Colonic mucosa (tissue), 4 donors: Measurements from ENCODE around the gene ABLIM1. TPM values are rescaled to one million over a fixed set of nuclear protein-coding genes. Genes with fewer than 3 reads are reported as not detected.
A peak's percentile ranks its signal among the peaks of the same experiment; 100 is the strongest.

Experiments
- DNase-seq: peaks from one replicate; pipeline ENCODE4 v3.0.0-alpha.2; 2020
- H3K27ac ChIP-seq: fragments of 200-600 bp; one replicate; pipeline ENCODE4 v1.8.0; 2021
- H3K27me3 ChIP-seq: fragments of 200-600 bp; one replicate; pipeline ENCODE4 v1.8.0; 2021
- H3K36me3 ChIP-seq: fragments of 200-600 bp; one replicate; pipeline ENCODE4 v1.8.0; 2021
- H3K4me1 ChIP-seq: fragments of 200-600 bp; one replicate; pipeline ENCODE4 v1.8.0; 2021; ENCODE audit warnings: mild to moderate bottlenecking
- H3K4me3 ChIP-seq: fragments of 200-600 bp; one replicate; pipeline ENCODE4 v1.8.0; 2021
- H3K9ac ChIP-seq, 2 donors: one replicate each; pipeline ENCODE4 v1.7.0; 2013; ENCODE audit warnings: control low read depth in 2 of 2, low read depth in 2 of 2, low read length in 2 of 2
- H3K9me3 ChIP-seq: fragments of 200-600 bp; one replicate; pipeline ENCODE4 v1.8.0; 2021
- CTCF ChIP-seq: fragments of 200-600 bp; IDR thresholded peaks from one replicate; pipeline ENCODE4 v1.8.0; 2022; ENCODE audit warnings: antibody characterized with exemption, mild to moderate bottlenecking
- intact Hi-C: fragments of 100-400 bp; cut with DNase I; formaldehyde crosslinking; loops from one replicate; pipeline ENCODE4 v1.14.1; 2022
- total RNA-seq, 2 donors: library from RNA; stranded (reverse); fragmentation: NEBNext Ultra II Directional in 1 of 2; extraction: Animal tissue kit (Norgen Biotek cat#: 25700) in 1 of 2; gene quantifications; one replicate each; pipeline ENCODE4 v1.2.1, GENCODE V29; 2021
- donor health status: healthy.
- donor health status: DM: no; HTN: no; CAD: no.
- donor health status: DM: no; HTN: no; CAD: no.

ABLIM1 gene
- total RNA-seq, 2 donors from 2014 or later: 118 to 131 TPM

- no peak overlapping the region for H3K4me3 ChIP-seq
These were observed 101.6 kb downstream of the ABLIM1 start for GRCh38 chr10:114556236-114557122.

GRCh38 chr10:114553436-114553835 is 104.6 kb downstream of the ABLIM1 start:
- Histone ChIP-seq H3K27me3 (no peaks in the 10 kb centered on the region), H3K4me3 (no peak overlapping the region), H3K9ac (no peak overlapping the region), H3K9me3 (no peaks in the 10 kb centered on the region), H3K36me3 (no peaks in the 10 kb centered on the region), H3K4me1 (no peaks in the 10 kb centered on the region), H3K27ac (no peak overlapping the region)
- DNase-seq: no peak
- intact Hi-C loops: loop anchor here (10.0 kb wide), 1 partner anchor 81 kb away; no protein-coding TSS in a partner anchor
- no peak for TF ChIP-seq CTCF

More at GRCh38 chr10:114556236-114557122, 101.6 kb downstream of the ABLIM1 start:
- intact Hi-C loops: loop anchor here (10.0 kb wide), 1 partner anchor 78 kb away; no protein-coding TSS in a partner anchor
- no peaks in the 10 kb centered on the region for H3K9me3 ChIP-seq
- no peaks in the 10 kb centered on the region for H3K4me1 ChIP-seq
- H3K27ac ChIP-seq: no peak overlapping the region
- TF ChIP-seq CTCF: no peak
- no peak overlapping the region for H3K9ac ChIP-seq
- DNase-seq: no peak
- H3K27me3 ChIP-seq: no peaks in the 10 kb centered on the region
- no peaks in the 10 kb centered on the region for H3K36me3 ChIP-seq

GRCh38 chr10:114552050-114552449 is 106.0 kb downstream of the ABLIM1 start:
- Histone ChIP-seq H3K27ac (no peak overlapping the region), H3K27me3 (no peaks in the 10 kb centered on the region), H3K36me3 (no peaks in the 10 kb centered on the region), H3K4me3 (no peak overlapping the region), H3K9me3 (no peaks in the 10 kb centered on the region), H3K9ac (peak overlapping the region in 1 of 2 donors; percentile 41), H3K4me1 (no peaks in the 10 kb centered on the region)
- DNase-seq: no peak
- intact Hi-C loops: loop anchor here (10.0 kb wide), 1 partner anchor 83 kb away; no protein-coding TSS in a partner anchor
- no peak for TF ChIP-seq CTCF

DNA sequence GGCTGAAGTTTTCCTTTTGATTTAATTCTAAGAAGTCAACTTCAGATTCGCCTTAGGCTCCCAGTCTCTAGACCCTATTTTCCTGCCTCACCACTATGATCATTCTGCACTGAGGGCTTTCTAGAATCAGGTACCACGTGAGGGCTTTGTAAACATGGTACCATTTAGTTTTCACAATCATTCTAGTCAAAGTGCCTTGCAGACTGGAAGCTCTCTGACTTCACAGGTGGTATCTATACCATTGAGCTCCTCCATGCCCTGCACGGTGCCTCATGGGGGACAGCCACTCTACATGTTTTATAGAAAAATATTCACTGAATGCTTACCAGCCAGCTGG is 106.5 kb downstream of the ABLIM1 start:
- no peaks in the 10 kb centered on the region for H3K4me1 ChIP-seq
- intact Hi-C loops: loop anchor here (2.0 to 10.0 kb wide), 2 partner anchors 83 to 143 kb away; no protein-coding TSS in a partner anchor
- peak overlapping the region in 1 of 2 donors; percentile 41 for H3K9ac ChIP-seq
- H3K27me3 ChIP-seq: no peaks in the 10 kb centered on the region
- peak overlapping the region; percentile 52 for H3K27ac ChIP-seq
- no peak for TF ChIP-seq CTCF
- no peaks in the 10 kb centered on the region for H3K9me3 ChIP-seq
- no peaks in the 10 kb centered on the region for H3K36me3 ChIP-seq
- no peak overlapping the region for H3K4me3 ChIP-seq
- no peak for DNase-seq

DNA sequence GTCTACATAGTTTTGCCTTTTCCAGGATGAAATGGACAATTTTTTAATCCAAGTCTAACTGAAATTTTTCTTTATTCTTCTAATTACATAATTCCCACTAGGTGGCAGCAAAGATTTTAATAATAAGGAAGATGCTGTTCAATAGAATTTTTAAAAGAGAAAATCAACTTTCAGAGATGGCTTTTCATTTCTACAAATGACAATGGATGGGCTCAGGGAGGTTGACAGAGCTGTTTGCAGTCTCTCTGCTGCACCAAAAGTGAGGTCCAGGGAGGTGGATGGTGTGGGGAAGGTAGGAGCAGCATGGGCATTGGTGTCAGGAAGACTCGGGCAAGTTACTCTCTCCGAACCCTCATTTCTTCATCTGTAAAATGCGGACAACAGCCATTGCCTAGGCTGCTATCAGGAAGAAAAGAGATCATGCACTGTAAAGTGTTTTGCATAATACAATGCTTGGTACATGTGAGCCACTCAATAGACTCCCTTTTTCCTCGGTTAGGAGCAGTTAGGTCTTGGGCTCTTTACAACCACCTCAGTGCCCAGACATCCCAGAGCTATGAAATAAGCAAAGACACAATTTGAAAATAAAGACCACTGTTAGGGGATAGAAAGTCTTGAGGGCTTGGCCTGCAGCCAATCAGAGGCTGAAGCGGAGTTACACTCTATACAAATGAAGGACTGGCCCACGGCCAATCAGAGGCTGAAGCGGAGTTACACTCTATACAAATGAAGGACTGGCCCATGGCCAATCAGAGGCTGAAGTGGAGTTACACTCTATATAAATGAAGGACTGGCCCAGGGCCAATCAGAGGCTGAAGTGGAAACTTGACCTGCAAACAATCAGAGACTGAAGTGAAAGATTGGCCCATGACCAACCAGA is 107.1 kb downstream of the ABLIM1 start:
- Histone ChIP-seq H3K27me3 (no peaks in the 10 kb centered on the region), H3K36me3 (no peaks in the 10 kb centered on the region), H3K27ac (peak overlapping the region; percentile 52), H3K4me3 (no peak overlapping the region), H3K9me3 (no peaks in the 10 kb centered on the region), H3K4me1 (no peaks in the 10 kb centered on the region), H3K9ac (peak overlapping the region in 1 of 2 donors; percentile 41)
- peak; percentile 85 for DNase-seq
- intact Hi-C loops: loop anchor here (2.0 to 10.0 kb wide), 2 partner anchors 84 to 144 kb away; no protein-coding TSS in a partner anchor
- TF ChIP-seq CTCF: peak; percentile 44
